Type B pancreatic cell (in vitro differentiated cells): ENCODE measurements around the gene HIBADH. TPM values are rescaled to one million over a fixed set of nuclear protein-coding genes. Genes with fewer than 3 reads are reported as not detected.

Experiments used
- DNase-seq: peaks from one replicate; pipeline ENCODE4 v3.0.0; 2021; ENCODE audit warnings: mixed read lengths; ENCODE audit not compliant: unreplicated experiment; ENCODE audit errors: extremely low spot score
- H3K27ac Mint-ChIP-seq: 2 replicates; pipeline ENCODE4 v1.8.0; 2021; ENCODE audit warnings: mild to moderate bottlenecking, mixed read lengths
- H3K27me3 Mint-ChIP-seq: 2 replicates; pipeline ENCODE4 v1.8.0; 2021; ENCODE audit warnings: mixed read lengths
- H3K36me3 Mint-ChIP-seq: 2 replicates; pipeline ENCODE4 v1.8.0; 2021; ENCODE audit warnings: mixed read lengths
- H3K4me1 Mint-ChIP-seq: one replicate; pipeline ENCODE4 v1.8.0; 2021; ENCODE audit warnings: mixed read lengths; ENCODE audit not compliant: unreplicated experiment
- H3K4me3 Mint-ChIP-seq: 2 replicates; pipeline ENCODE4 v1.8.0; 2021; ENCODE audit warnings: mild to moderate bottlenecking, mixed read lengths
- H3K9me3 Mint-ChIP-seq: 2 replicates; pipeline ENCODE4 v1.8.0; 2021; ENCODE audit warnings: mixed read lengths
- CTCF ChIP-seq: fragments of 200-600 bp; sonication (generic); conservative IDR thresholded peaks from 2 replicates; pipeline ENCODE4 v1.5.0; 2021; ENCODE audit warnings: antibody characterized with exemption, mild to moderate bottlenecking
- total RNA-seq: library from RNA; stranded (reverse); gene quantifications from 2 replicates; pipeline ENCODE4 v1.2.1, GENCODE V29; 2021; ENCODE audit warnings: low replicate concordance

HIBADH gene
- total RNA-seq, 1 donor from 2014 or later = 37.1 TPM

- H3K27ac Mint-ChIP-seq = no peak overlapping the region
- peaks cover 6% of the 10 kb centered on the region for H3K9me3 Mint-ChIP-seq
- H3K4me3 Mint-ChIP-seq = no peak overlapping the region
- peaks cover 55% of the 10 kb centered on the region for H3K36me3 Mint-ChIP-seq
- H3K4me1 Mint-ChIP-seq = no peaks in the 10 kb centered on the region
- no peak for DNase-seq
- no peaks in the 10 kb centered on the region for H3K27me3 Mint-ChIP-seq
- TF ChIP-seq CTCF = no peak
These were observed 44.9 kb downstream of the HIBADH start for GRCh38 chr7:27617651-27618381.

GRCh38 chr7:27616914-27617548, 45.7 kb downstream of the HIBADH start:
- no peak for DNase-seq
- H3K9me3 Mint-ChIP-seq = no peaks in the 10 kb centered on the region
- H3K27me3 Mint-ChIP-seq = no peaks in the 10 kb centered on the region
- no peak overlapping the region for H3K4me3 Mint-ChIP-seq
- no peaks in the 10 kb centered on the region for H3K4me1 Mint-ChIP-seq
- peaks cover 48% of the 10 kb centered on the region for H3K36me3 Mint-ChIP-seq
- TF ChIP-seq CTCF = no peak
- H3K27ac Mint-ChIP-seq = no peak overlapping the region

GRCh38 chr7:27616186-27616491, 46.5 kb downstream of the HIBADH start:
- TF ChIP-seq CTCF = no peak
- Mint-ChIP-seq H3K27ac (no peak overlapping the region), H3K9me3 (no peaks in the 10 kb centered on the region), H3K4me1 (no peaks in the 10 kb centered on the region), H3K4me3 (no peak overlapping the region), H3K36me3 (peaks cover 47% of the 10 kb centered on the region), H3K27me3 (no peaks in the 10 kb centered on the region)
- DNase-seq = no peak

DNA sequence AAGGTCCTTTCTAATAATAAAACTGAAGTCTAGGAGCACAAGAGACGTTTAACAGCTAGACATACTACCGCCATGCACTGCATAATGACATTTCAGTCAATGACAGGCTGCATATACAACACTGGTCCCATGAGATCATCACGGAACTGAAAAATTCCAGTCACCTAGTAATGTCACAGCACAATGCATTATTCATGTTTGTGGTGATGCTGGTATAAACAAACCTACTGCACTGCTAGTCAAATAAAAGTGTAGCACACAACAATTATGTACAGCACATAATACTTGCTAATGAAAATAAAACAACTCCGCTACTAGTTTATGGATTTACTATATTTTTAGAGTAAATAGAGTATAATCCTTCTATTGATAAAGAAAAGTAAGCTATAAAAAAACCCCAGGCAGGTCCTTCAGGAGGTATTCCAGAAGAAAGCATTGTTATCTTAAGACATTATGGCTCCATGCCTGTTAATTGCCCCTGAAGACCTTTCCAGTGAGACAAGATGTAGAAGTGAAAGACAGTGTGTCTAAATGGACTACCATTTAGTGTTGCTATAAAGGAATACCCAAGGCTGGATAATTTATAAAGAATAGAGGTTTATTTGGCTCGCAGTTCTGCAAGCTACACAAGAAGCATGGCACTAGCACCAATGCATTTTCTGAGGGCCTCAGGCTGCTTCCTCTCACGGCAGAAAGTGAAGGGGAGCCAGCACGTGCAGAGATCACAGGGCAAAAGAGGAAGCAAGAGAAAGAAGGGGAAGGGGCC, 47.1 kb downstream of the HIBADH start:
- no peak overlapping the region for H3K4me3 Mint-ChIP-seq
- no peaks in the 10 kb centered on the region for H3K27me3 Mint-ChIP-seq
- no peak for DNase-seq
- H3K4me1 Mint-ChIP-seq = no peaks in the 10 kb centered on the region
- peaks cover 42% of the 10 kb centered on the region for H3K36me3 Mint-ChIP-seq
- H3K9me3 Mint-ChIP-seq = no peaks in the 10 kb centered on the region
- no peak overlapping the region for H3K27ac Mint-ChIP-seq
- TF ChIP-seq CTCF = no peak

GRCh38 chr7:27614095-27614494, 48.6 kb downstream of the HIBADH start:
- no peak overlapping the region for H3K4me3 Mint-ChIP-seq
- no peak for DNase-seq
- H3K9me3 Mint-ChIP-seq = no peaks in the 10 kb centered on the region
- H3K27me3 Mint-ChIP-seq = no peaks in the 10 kb centered on the region
- no peak overlapping the region for H3K27ac Mint-ChIP-seq
- no peak for TF ChIP-seq CTCF
- H3K4me1 Mint-ChIP-seq = no peaks in the 10 kb centered on the region
- H3K36me3 Mint-ChIP-seq = peaks cover 33% of the 10 kb centered on the region
